H1 (cell line): Measurements from ENCODE around the gene KCNMB2. TPM values are rescaled to one million over a fixed set of nuclear protein-coding genes. Genes with fewer than 3 reads are reported as not detected.

Experiments used
- CTCF ChIA-PET: fragments of 300-600 bp; sonication (Branson Sonifier 250); formaldehyde crosslinking; loops from one replicate; lab custom pipeline; 2021; ENCODE audit not compliant: partially characterized antibody; lab: Charles Lee
- POLR2A ChIA-PET: fragments of 300-600 bp; sonication (Branson Sonifier 250); formaldehyde crosslinking; loops from one replicate; lab custom pipeline; 2021; ENCODE audit warnings: inconsistent platforms; ENCODE audit not compliant: partially characterized antibody; lab: Charles Lee
- DNase-seq, 2 experiments: peaks; one replicate each; pipeline versions ENCODE4 v3.0.0 to v3.0.0-alpha.2; 2010 to 2022; ENCODE audit warnings: low spot score in 2 of 2, low read depth in 1 of 2, mixed read lengths in 1 of 2
- FAIRE-seq: peaks from 2 replicates; lab custom pipeline; 2011; peaks lifted over from hg19 to GRCh38; lab: Jason Lieb, UNC
- H2AFZ ChIP-seq: 2 replicates; pipeline ENCODE4 v1.8.1; 2012; ENCODE audit warnings: low read length, inconsistent platforms
- H2AK5ac ChIP-seq: 2 replicates; pipeline ENCODE4 v1.6.1; 2013; ENCODE audit warnings: low read depth, low read length
- H2BK120ac ChIP-seq: replicated peaks from 2 replicates; pipeline ENCODE3; 2013; ENCODE audit warnings: low read depth, low read length, inconsistent platforms
- H2BK12ac ChIP-seq: 2 replicates; pipeline ENCODE4 v1.6.1; 2013; ENCODE audit warnings: low read depth, low read length
- H2BK15ac ChIP-seq: 2 replicates; pipeline ENCODE4 v1.6.1; 2013; ENCODE audit warnings: low read length
- H2BK20ac ChIP-seq: 2 replicates; pipeline ENCODE4 v1.6.1; 2013; ENCODE audit warnings: low read length
- H2BK5ac ChIP-seq: 2 replicates; pipeline ENCODE4 v1.6.1; 2013; ENCODE audit warnings: low read depth, low read length
- H3K14ac ChIP-seq: 2 replicates; pipeline ENCODE4 v1.6.1; 2013; ENCODE audit warnings: inconsistent platforms; ENCODE audit not compliant: insufficient read length
- H3K18ac ChIP-seq: 2 replicates; pipeline ENCODE4 v1.6.1; 2013; ENCODE audit warnings: low read length; ENCODE audit errors: extremely low read depth
- H3K23ac ChIP-seq: 2 replicates; pipeline ENCODE4 v1.6.1; 2013; ENCODE audit warnings: inconsistent platforms; ENCODE audit not compliant: insufficient read length
- H3K23me2 ChIP-seq: 2 replicates; pipeline ENCODE4 v1.6.1; 2013; ENCODE audit warnings: low read depth, low read length
- H3K27ac ChIP-seq: 2 replicates; pipeline ENCODE4 v1.6.1; 2011; ENCODE audit warnings: low read depth, low read length, inconsistent platforms
- H3K27me3 ChIP-seq, 4 experiments: replicated peaks in 1 of 4; 1 replicate in 1 of 4; 2 replicates in 3 of 4; pipeline versions ENCODE4 v1.6.1 to v1.8.1; 2011 to 2013; ENCODE audit warnings: low read length in 3 of 4, mild to moderate bottlenecking in 3 of 4, inconsistent platforms in 2 of 4, mixed read lengths in 2 of 4, moderate library complexity in 1 of 4; ENCODE audit not compliant: control insufficient read depth in 3 of 4, insufficient read depth in 3 of 4; ENCODE audit errors: extremely low read depth in 1 of 4
- H3K36me3 ChIP-seq, 4 experiments: 2 replicates each; pipeline versions ENCODE4 v1.6.1 to v1.8.1; 2011 to 2013; ENCODE audit warnings: mild to moderate bottlenecking in 4 of 4, low read length in 3 of 4, moderate library complexity in 2 of 4, control low read depth in 1 of 4, inconsistent platforms in 1 of 4; ENCODE audit not compliant: insufficient read depth in 4 of 4, control insufficient read depth in 2 of 4
- H3K4ac ChIP-seq: replicated peaks from 2 replicates; pipeline ENCODE3; 2013; ENCODE audit warnings: low read length, low read depth, mixed read lengths, inconsistent platforms; ENCODE audit not compliant: insufficient read length
- H3K4me1 ChIP-seq, 4 experiments: replicated peaks in 1 of 4; 1 replicate in 1 of 4; 2 replicates in 3 of 4; pipeline versions ENCODE4 v1.6.1 to v1.8.1; 2011 to 2013; ENCODE audit warnings: low read length in 3 of 4, inconsistent platforms in 2 of 4, mixed read lengths in 1 of 4; ENCODE audit not compliant: insufficient read depth in 4 of 4, control insufficient read depth in 3 of 4
- H3K4me2 ChIP-seq, 2 experiments: 2 replicates each; pipeline versions ENCODE4 v1.6.1 to v1.8.1; 2011 to 2013; ENCODE audit warnings: low read depth in 2 of 2, low read length in 2 of 2, control low read depth in 1 of 2, inconsistent platforms in 1 of 2, mild to moderate bottlenecking in 1 of 2; ENCODE audit not compliant: insufficient read depth in 1 of 2
- H3K4me3 ChIP-seq, 4 experiments: fragments of 200-600, 300-600 bp in 1 of 4; sonication (generic), shearing (Covaris generic), sonication (Bioruptor Twin) in 1 of 4; 2 replicates each; pipeline versions ENCODE4 v1.5.1 to v1.8.1; 2011 to 2016; ENCODE audit warnings: low read length in 4 of 4, low read depth in 3 of 4, control low read depth in 2 of 4, inconsistent platforms in 2 of 4, mild to moderate bottlenecking in 2 of 4, mixed read lengths in 1 of 4, moderate library complexity in 1 of 4; ENCODE audit not compliant: insufficient read depth in 2 of 4; ENCODE audit errors: extremely low read depth in 1 of 4
- H3K56ac ChIP-seq: replicated peaks from 2 replicates; pipeline ENCODE3; 2013; ENCODE audit warnings: low read depth, mild to moderate bottlenecking, mixed read lengths, low read length, inconsistent platforms; ENCODE audit not compliant: insufficient read length
- H3K79me1 ChIP-seq: 2 replicates; pipeline ENCODE4 v1.6.1; 2013; ENCODE audit warnings: low read depth, low read length, control low read depth
- H3K79me2 ChIP-seq, 2 experiments: 2 replicates each; pipeline versions ENCODE4 v1.6.1 to v1.8.1; 2012 to 2013; ENCODE audit warnings: low read length in 2 of 2, mild to moderate bottlenecking in 2 of 2, inconsistent platforms in 1 of 2; ENCODE audit not compliant: insufficient read depth in 2 of 2, control insufficient read depth in 1 of 2
- H3K9ac ChIP-seq, 4 experiments: replicated peaks in 1 of 4; 1 replicate in 1 of 4; 2 replicates in 3 of 4; pipeline versions ENCODE4 v1.6.1 to v1.8.1; 2011 to 2013; ENCODE audit warnings: low read depth in 3 of 4, low read length in 3 of 4, control low read depth in 2 of 4, mild to moderate bottlenecking in 2 of 4, moderate library complexity in 2 of 4, inconsistent platforms in 1 of 4; ENCODE audit errors: extremely low read depth in 1 of 4
- H3K9me3 ChIP-seq, 2 experiments: 2 replicates each; pipeline versions ENCODE4 v1.6.1 to v1.8.1; 2012 to 2013; ENCODE audit warnings: mild to moderate bottlenecking in 2 of 2, moderate library complexity in 2 of 2, control low read depth in 1 of 2, inconsistent platforms in 1 of 2, low read depth in 1 of 2, low read length in 1 of 2, mixed read lengths in 1 of 2; ENCODE audit not compliant: insufficient read depth in 2 of 2
- H4K20me1 ChIP-seq, 2 experiments: replicated peaks in 1 of 2; 2 replicates each; pipeline versions ENCODE3 to v1.8.1; 2011 to 2013; ENCODE audit warnings: inconsistent platforms in 2 of 2, low read length in 2 of 2, mild to moderate bottlenecking in 1 of 2; ENCODE audit not compliant: insufficient read depth in 2 of 2, control insufficient read depth in 1 of 2
- H4K5ac ChIP-seq: 2 replicates; pipeline ENCODE4 v1.6.1; 2013; ENCODE audit warnings: low read length, low read depth, mixed read lengths, inconsistent platforms; ENCODE audit not compliant: insufficient read length
- H4K8ac ChIP-seq: 2 replicates; pipeline ENCODE4 v1.8.0; 2013; ENCODE audit warnings: mild to moderate bottlenecking, moderate library complexity, low read length, inconsistent platforms; ENCODE audit not compliant: insufficient read depth; ENCODE audit errors: extremely low read depth
- H4K91ac ChIP-seq: replicated peaks from 2 replicates; pipeline ENCODE3; 2013; ENCODE audit warnings: low read length, mixed read lengths, inconsistent platforms; ENCODE audit not compliant: insufficient read length
- CBX8 ChIP-seq: fragments of 300-800, 300-1000 bp; sonication (generic); IDR thresholded peaks from 2 replicates; pipeline ENCODE4 v1.7.1; 2016; ENCODE audit warnings: low read depth, low read length, borderline replicate concordance
- E2F6 ChIP-seq: IDR thresholded peaks from 2 replicates; pipeline ENCODE4 v1.6.1; 2012; ENCODE audit warnings: inconsistent platforms
- EGR1 ChIP-seq: IDR thresholded peaks from 2 replicates; pipeline ENCODE4 v1.6.1; 2011; ENCODE audit warnings: low read depth, low read length, borderline replicate concordance
- EP300 ChIP-seq, 2 experiments: IDR thresholded peaks; 1 replicate in 1 of 2; 2 replicates in 1 of 2; pipeline ENCODE4 v1.6.1; 2011 to 2012; ENCODE audit warnings: low read depth in 2 of 2, low read length in 2 of 2, mild to moderate bottlenecking in 2 of 2, borderline replicate concordance in 1 of 2, inconsistent platforms in 1 of 2, moderate library complexity in 1 of 2
- GABPA ChIP-seq: IDR thresholded peaks from 2 replicates; pipeline ENCODE4 v1.6.1; 2011; ENCODE audit warnings: mild to moderate bottlenecking, low read length, moderate library complexity, borderline replicate concordance; ENCODE audit not compliant: insufficient read depth
- JUND ChIP-seq: IDR thresholded peaks from 2 replicates; pipeline ENCODE4 v1.6.1; 2011; ENCODE audit warnings: mild to moderate bottlenecking, improper control_type of control experiment, low read length
- WGBS, 2 experiments: shearing (Covaris generic) in 1 of 2; methylation state at CpG; one replicate each; pipeline versions ENCODE4 v1.1.6 to v1.1.7; 2013 to 2015; ENCODE audit warnings: low lambda C conversion rate in 2 of 2, mixed read lengths in 2 of 2, inconsistent platforms in 1 of 2, low coverage in 1 of 2, missing lambda C conversion rate in 1 of 2; ENCODE audit not compliant: insufficient replicate concordance in 2 of 2, insufficient coverage in 1 of 2, insufficient read length in 1 of 2; ENCODE audit errors: extremely low coverage in 1 of 2, missing lambda C conversion rate in 1 of 2; 5-methylcytosine and 5-hydroxymethylcytosine counted together
- polyA plus RNA-seq, 7 experiments: library from polyadenylated mRNA; depleted of rRNA in 3 of 7; stranded (reverse) in 5 of 7; unstranded in 2 of 7; fragments of >200 nt in 5 of 7; fragments of 200-250 nt in 2 of 7; gene quantifications; 1 replicate in 5 of 7; 2 replicates in 1 of 7; 4 replicates in 1 of 7; pipeline versions ENCODE4 v1.2.1 to v1.2.3, GENCODE V29; 2011 to 2013; ENCODE audit warnings: missing spikeins in 2 of 7, mixed read lengths in 2 of 7
- total RNA-seq: library from RNA; stranded (reverse); fragmentation: NEBNext Ultra II Directional; extraction: Animal tissue kit (Norgen Biotek cat#: 25700); gene quantifications from 2 replicates; pipeline ENCODE4 v1.2.1, GENCODE V29; 2021

The KCNMB2 gene
- total and polyA plus RNA-seq, 2 of the 8 experiments (the other 6 are each of a cell fraction or from before 2014, with no cell fraction given) = not detected

- Histone ChIP-seq H3K79me1 (no peaks in the 10 kb centered on the region), H2BK12ac (no peak overlapping the region), H3K9me3 (no peaks in the 10 kb centered on the region), H3K27me3 (no peaks in the 10 kb centered on the region), H2AFZ (no peak overlapping the region), H2BK15ac (no peak overlapping the region), H3K4me1 (no peaks in the 10 kb centered on the region), H3K18ac (no peak overlapping the region), H2BK5ac (no peak overlapping the region), H4K8ac (no peak overlapping the region), H3K14ac (no peak overlapping the region), H3K36me3 (no peaks in the 10 kb centered on the region), H2BK20ac (no peak overlapping the region), H2BK120ac (no peak overlapping the region), H3K4me3 (no peak overlapping the region), H3K23ac (no peak overlapping the region), H3K27ac (no peak overlapping the region), H3K56ac (no peak overlapping the region), H3K9ac (no peak overlapping the region), H3K23me2 (no peaks in the 10 kb centered on the region), H2AK5ac (no peak overlapping the region), H3K4ac (no peak overlapping the region), H3K4me2 (no peak overlapping the region), H4K91ac (no peak overlapping the region), H4K5ac (no peak overlapping the region), H4K20me1 (no peaks in the 10 kb centered on the region), H3K79me2 (no peaks in the 10 kb centered on the region)
- FAIRE-seq = no peak
- no peak for DNase-seq
- 87% methylated on average over 3 of the region's 3 CpGs; no CpG with 5 or more reads in 1 of the 2 experiments for WGBS, 2 experiments
- CTCF ChIA-PET = interaction anchor here (0.9 kb wide), 1 partner anchor 65 kb away, joined by 3 read pairs; no protein-coding TSS in a partner anchor
- POLR2A ChIA-PET = no interaction called here
- TF ChIP-seq E2F6 (no peak), EGR1 (no peak), GABPA (no peak), EP300 (IDR thresholded peaks at IDR 0.05; ENCODE audit: borderline replicate concordance in 1 of 2, low read depth in 2 of 2, low read length in 2 of 2) (no peak), JUND (no peak), CBX8 (no peak)
These were observed 135.1 kb downstream of the KCNMB2 start for GRCh38 chr3:178671377-178671776.
